MCF 10A (cell line): ENCODE measurements around the gene EXOC3. TPM values are rescaled to one million over a fixed set of nuclear protein-coding genes. Genes with fewer than 3 reads are reported as not detected.
"Not testable (repeated sequence)": the region's sequence is repeated elsewhere in the genome, so short reads cannot be mapped to it uniquely, and the experiment has no call there.

Experiments used
- BruUV-seq: library from RNA; stranded (reverse); fragments of 400-500 nt; replicated peaks from 2 replicates; lab custom pipeline; 2021; lab: Mats Ljungman, UMichigan
- CTCF ChIA-PET: fragments of 300-600 bp; sonication (Branson Sonifier 250); formaldehyde crosslinking; extraction: SDS; loops from one replicate; lab custom pipeline; 2021; ENCODE audit warnings: antibody characterized with exemption, inconsistent platforms; lab: Yijun Ruan, JAX
- POLR2A ChIA-PET: fragments of 300-600, 350-650 bp; sonication (Branson Sonifier 250); formaldehyde crosslinking; extraction: SDS; loops from one replicate; lab custom pipeline; 2020; ENCODE audit warnings: antibody characterized with exemption, inconsistent platforms; lab: Yijun Ruan, JAX
- DNase-seq: peaks from one replicate; pipeline ENCODE4 v3.0.0-alpha.2; 2018; ENCODE audit not compliant: unreplicated experiment
- H3K27ac Mint-ChIP-seq: one replicate; pipeline ENCODE4 v1.8.0; 2022; ENCODE audit warnings: mild to moderate bottlenecking, low read depth, mixed read lengths; ENCODE audit not compliant: unreplicated experiment
- H3K27me3 Mint-ChIP-seq: one replicate; pipeline ENCODE4 v1.8.0; 2022; ENCODE audit warnings: mixed read lengths; ENCODE audit not compliant: insufficient read depth, unreplicated experiment
- H3K36me3 Mint-ChIP-seq: one replicate; pipeline ENCODE4 v1.8.0; 2022; ENCODE audit warnings: mild to moderate bottlenecking, moderate library complexity, mixed read lengths; ENCODE audit not compliant: insufficient read depth, unreplicated experiment
- H3K4me1 Mint-ChIP-seq: one replicate; pipeline ENCODE4 v1.8.0; 2022; ENCODE audit warnings: mixed read lengths; ENCODE audit not compliant: insufficient read depth, unreplicated experiment
- H3K4me3 Mint-ChIP-seq: one replicate; pipeline ENCODE4 v1.8.0; 2022; ENCODE audit warnings: mild to moderate bottlenecking, moderate library complexity, mixed read lengths; ENCODE audit not compliant: unreplicated experiment
- H3K9me3 Mint-ChIP-seq: one replicate; pipeline ENCODE4 v1.8.0; 2022; ENCODE audit warnings: mixed read lengths; ENCODE audit not compliant: unreplicated experiment
- CTCF ChIP-seq: fragments of 200-600 bp; IDR thresholded peaks from one replicate; pipeline ENCODE4 v1.8.0; 2022; ENCODE audit warnings: antibody characterized with exemption, mild to moderate bottlenecking; ENCODE audit not compliant: unreplicated experiment
- intact Hi-C: fragments of 100-400 bp; cut with micrococcal nuclease; formaldehyde crosslinking; loops from 2 replicates; pipeline ENCODE4 v1.14.1; 2022
- total RNA-seq: library from RNA; stranded (reverse); gene quantifications from 2 replicates; pipeline ENCODE4 v1.2.3, GENCODE V29; 2022

The EXOC3 gene
- total RNA-seq, 1 experiment from 2014 or later = 44.1 TPM

- H3K9me3 Mint-ChIP-seq = no peaks in the 10 kb centered on the region
- peaks cover 5% of the 10 kb centered on the region for H3K36me3 Mint-ChIP-seq
- H3K4me1 Mint-ChIP-seq = no peaks in the 10 kb centered on the region
- intact Hi-C loops = no loop called here
- H3K27me3 Mint-ChIP-seq = no peaks in the 10 kb centered on the region
- DNase-seq = no peak
- ChIA-PET CTCF (interaction anchor here (0.6 kb wide), 1 partner anchor 295 kb away, joined by 3 read pairs; no protein-coding TSS in a partner anchor), POLR2A (no interaction called here)
- BruUV-seq = no TSS peak
- TF ChIP-seq CTCF = no peak
- no peak overlapping the region for H3K27ac Mint-ChIP-seq
- H3K4me3 Mint-ChIP-seq = no peak overlapping the region
These were observed 42.4 kb downstream of the EXOC3 start for GRCh38 chr5:485113-485945.

GRCh38 chr5:485946-486491 is 43.0 kb downstream of the EXOC3 start:
- TF ChIP-seq CTCF = no peak
- ChIA-PET POLR2A (no interaction called here), CTCF (interaction anchor here (0.6 kb wide), 1 partner anchor 295 kb away, joined by 3 read pairs; no protein-coding TSS in a partner anchor)
- Mint-ChIP-seq H3K4me3 (no peak overlapping the region), H3K27me3 (no peaks in the 10 kb centered on the region), H3K9me3 (no peaks in the 10 kb centered on the region), H3K36me3 (peaks cover 1% of the 10 kb centered on the region), H3K27ac (no peak overlapping the region), H3K4me1 (no peaks in the 10 kb centered on the region)
- BruUV-seq = no TSS peak
- no peak for DNase-seq
- intact Hi-C loops = no loop called here

- DNase-seq, BruUV-seq, H3K4me3 Mint-ChIP-seq, H3K27me3 Mint-ChIP-seq, H3K9me3 Mint-ChIP-seq, intact Hi-C loops, CTCF ChIA-PET, H3K27ac Mint-ChIP-seq, H3K4me1 Mint-ChIP-seq, H3K36me3 Mint-ChIP-seq, POLR2A ChIA-PET: not testable (repeated sequence)
These were observed 43.6 kb downstream of the EXOC3 start for GRCh38 chr5:486597-486996.

GRCh38 chr5:488241-488640 is 45.3 kb downstream of the EXOC3 start:
- CTCF ChIA-PET = no interaction called here

More at GRCh38 chr5:488241-488640, 45.3 kb downstream of the EXOC3 start:
- Mint-ChIP-seq H3K27me3 (no peaks in the 10 kb centered on the region), H3K4me1 (no peaks in the 10 kb centered on the region), H3K27ac (no peak overlapping the region), H3K4me3 (no peak overlapping the region), H3K9me3 (no peaks in the 10 kb centered on the region), H3K36me3 (no peaks in the 10 kb centered on the region)
- intact Hi-C loops = no loop called here
- TF ChIP-seq CTCF = no peak
- POLR2A ChIA-PET = no interaction called here
- no TSS peak for BruUV-seq
- DNase-seq = no peak
